Adrenal gland (tissue), 5 donors: Measurements from ENCODE around the gene PRKAR1B.

Source experiments
- POLR2A ChIP-seq, 2 donors: fragments of 450-650 bp; IDR thresholded peaks; one replicate each; pipeline ENCODE4 v1.6.1; 2017; ENCODE audit warnings: antibody characterized with exemption in 2 of 2, mild to moderate bottlenecking in 2 of 2, moderate library complexity in 1 of 2
- TF ChIP-seq, protein P1 (sequence below), 6 experiments: fragments of 450-650 bp in 4 of 6; fragments of 200-600 bp in 2 of 6; sonication (generic) in 1 of 6; IDR thresholded peaks; 1 replicate in 5 of 6; 2 replicates in 1 of 6; pipeline versions ENCODE4 v1.5.1 to v1.8.0; 2016 to 2021; ENCODE audit warnings: antibody characterized with exemption in 6 of 6, mild to moderate bottlenecking in 2 of 6, moderate library complexity in 1 of 6
- donor health status: DM: no; HTN: no; CAD: no.

GRCh38 chr7:568031-568951 lies 158.8 kb downstream of the PRKAR1B start:
- TF ChIP-seq POLR2A (IDR thresholded peaks at IDR 0.05), result no peak
- TF ChIP-seq, protein P1, sequence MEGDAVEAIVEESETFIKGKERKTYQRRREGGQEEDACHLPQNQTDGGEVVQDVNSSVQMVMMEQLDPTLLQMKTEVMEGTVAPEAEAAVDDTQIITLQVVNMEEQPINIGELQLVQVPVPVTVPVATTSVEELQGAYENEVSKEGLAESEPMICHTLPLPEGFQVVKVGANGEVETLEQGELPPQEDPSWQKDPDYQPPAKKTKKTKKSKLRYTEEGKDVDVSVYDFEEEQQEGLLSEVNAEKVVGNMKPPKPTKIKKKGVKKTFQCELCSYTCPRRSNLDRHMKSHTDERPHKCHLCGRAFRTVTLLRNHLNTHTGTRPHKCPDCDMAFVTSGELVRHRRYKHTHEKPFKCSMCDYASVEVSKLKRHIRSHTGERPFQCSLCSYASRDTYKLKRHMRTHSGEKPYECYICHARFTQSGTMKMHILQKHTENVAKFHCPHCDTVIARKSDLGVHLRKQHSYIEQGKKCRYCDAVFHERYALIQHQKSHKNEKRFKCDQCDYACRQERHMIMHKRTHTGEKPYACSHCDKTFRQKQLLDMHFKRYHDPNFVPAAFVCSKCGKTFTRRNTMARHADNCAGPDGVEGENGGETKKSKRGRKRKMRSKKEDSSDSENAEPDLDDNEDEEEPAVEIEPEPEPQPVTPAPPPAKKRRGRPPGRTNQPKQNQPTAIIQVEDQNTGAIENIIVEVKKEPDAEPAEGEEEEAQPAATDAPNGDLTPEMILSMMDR (IDR thresholded peaks at IDR 0.05), result no peak
